ENCODE data around the gene SMAD7. TPM values are rescaled to one million over a fixed set of nuclear protein-coding genes. Genes with fewer than 3 reads are reported as not detected.

SMAD7 gene
- total and polyA plus RNA-seq, 10 of the 15 experiments (the other 5 are each of a cell fraction or from before 2014, with no cell fraction given): 1.3 to 22.5 (median 8.0) TPM

- CTCF ChIA-PET: interaction anchor here (0.8 to 1.4 kb wide), 4 partner anchors 27 to 213 kb away, joined by 3 to 4 read pairs (median 3); no protein-coding TSS in a partner anchor
- peak overlapping the region; percentile 4; the same call in 1 of the 2 replicates for H3K9ac ChIP-seq (ENCODE audit: control insufficient read depth, insufficient read depth, low read length)
- in situ Hi-C loops (cut with MboI) (loop anchor here (25.0 kb wide), 1 partner anchor 1362 kb away; the partner anchor contains the start of genes CXXC1 and MBD1), intact Hi-C loops (cut with micrococcal nuclease; ENCODE audit: unreplicated experiment) (no loop called here)
- RAD21 ChIA-PET (ENCODE audit: unreplicated experiment): interaction anchor here (0.9 to 2.6 kb wide), 6 partner anchors 9 to 147 kb away, joined by 3 to 15 read pairs (median 4); no protein-coding TSS in a partner anchor
- DNase-seq (ENCODE audit: low read depth, low spot score) (no peak), ATAC-seq (no peak), FAIRE-seq (no peak)
- peaks cover 62% of the 10 kb centered on the region for H3K4me1 ChIP-seq (ENCODE audit: control insufficient read depth, insufficient read depth, low read length)
- SMC1A ChIA-PET (ENCODE audit: uncharacterized antibody, unreplicated experiment): interaction anchor here (1.0 to 4.1 kb wide), 8 partner anchors 9 to 148 kb away, joined by 3 to 35 read pairs (median 4); no protein-coding TSS in a partner anchor
- 78% methylated on average over 2 of the region's 3 CpGs for WGBS (ENCODE audit: insufficient coverage, insufficient replicate concordance, low lambda C conversion rate, missing lambda C conversion rate)
- H3K27ac ChIP-seq (ENCODE audit: control insufficient read depth, insufficient read depth): peak overlapping the region; percentile 84
- POLR2A ChIA-PET: interaction anchor here (0.7 to 1.7 kb wide), 3 partner anchors 22 to 140 kb away, joined by 3 to 5 read pairs (median 3); no protein-coding TSS in a partner anchor
- H3K9me3 ChIP-seq (replicated peaks; ENCODE audit: control insufficient read depth, insufficient read depth, low read length): no peaks in the 10 kb centered on the region
- no peak overlapping the region for H2AFZ ChIP-seq (ENCODE audit: control insufficient read depth, low read depth, low read length)
- BruUV-seq (replicated peaks): no TSS peak
- H3K36me3 ChIP-seq (ENCODE audit: control insufficient read depth in 2 of 2, insufficient read depth in 2 of 2, low read length in 1 of 2): peaks cover 5 to 33% of the 10 kb centered on the region in 2 experiments; a peak in 3 of 4 replicates
- no peaks in the 10 kb centered on the region for H4K20me1 ChIP-seq (ENCODE audit: control insufficient read depth, insufficient read depth)
- TF ChIP-seq CBFB (IDR thresholded peaks at IDR 0.05; ENCODE audit: low read depth): no peak
- TF ChIP-seq NFIC (IDR thresholded peaks at IDR 0.05; ENCODE audit: low read depth, low read length): no peak
- TF ChIP-seq MYB (IDR thresholded peaks at IDR 0.05; ENCODE audit: borderline replicate concordance, low read depth, low read length): no peak
- no peak for TF ChIP-seq RELA (IDR thresholded peaks at IDR 0.05; ENCODE audit: borderline replicate concordance, partially characterized antibody)
- H3K79me2 ChIP-seq (ENCODE audit: control insufficient read depth, insufficient read depth, low read length): peaks cover 85% of the 10 kb centered on the region
- peak overlapping the region; percentile 89 for H3K4me2 ChIP-seq (ENCODE audit: control insufficient read depth, insufficient read depth)
- no peak overlapping the region for H3K4me3 ChIP-seq
- H3K27me3 ChIP-seq (replicated peaks in 1 of 2; ENCODE audit: control insufficient read depth in 2 of 2, insufficient read depth in 2 of 2, low read length in 1 of 2): no peaks in the 10 kb centered on the region
Observed at GRCh38 chr18:48925491-48925780, 25.3 kb downstream of the SMAD7 start.
